HepG2 (cell line): ENCODE results near the gene IL17RC. TPM values are rescaled to one million over a fixed set of nuclear protein-coding genes. Genes with fewer than 3 reads are reported as not detected.
A peak's percentile ranks its signal among the peaks of the same experiment; 100 is the strongest.

Experiments
- AKNA ChIP-seq: sonication (generic); formaldehyde crosslinking; IDR thresholded peaks from 2 replicates; pipeline ENCODE4 v1.4.0; 2020; ENCODE audit warnings: missing genetic modification reagents, borderline replicate concordance
- FOXK1 ChIP-seq: sonication (generic); formaldehyde crosslinking; IDR thresholded peaks from 2 replicates; pipeline ENCODE4 v1.4.0; 2020; ENCODE audit warnings: low read depth, missing genetic modification reagents, borderline replicate concordance
- IRF2 ChIP-seq: IDR thresholded peaks from 2 replicates; pipeline ENCODE4 v1.6.1; 2018; ENCODE audit warnings: missing genetic modification reagents, missing compliant biosample characterization
- NFKBIZ ChIP-seq: IDR thresholded peaks from 2 replicates; pipeline ENCODE4 v1.6.1; 2018; ENCODE audit warnings: missing genetic modification reagents, missing compliant biosample characterization
- PATZ1 ChIP-seq: sonication (generic); formaldehyde crosslinking; IDR thresholded peaks from 2 replicates; pipeline ENCODE4 v1.4.0; 2020; ENCODE audit warnings: missing genetic modification reagents
- POLR2AphosphoS2 ChIP-seq: IDR thresholded peaks from 2 replicates; pipeline ENCODE4 v1.6.1; 2011; ENCODE audit warnings: low read depth, low read length, improper control_type of control experiment
- SIX4 ChIP-seq: sonication (generic); formaldehyde crosslinking; IDR thresholded peaks from 2 replicates; pipeline ENCODE4 v1.4.0; 2020; ENCODE audit warnings: missing genetic modification reagents
- SNAPC2 ChIP-seq: sonication (generic); formaldehyde crosslinking; IDR thresholded peaks from 2 replicates; pipeline ENCODE4 v1.8.1; 2022; ENCODE audit warnings: mild to moderate bottlenecking, missing genetic modification reagents
- TRIM24 ChIP-seq: sonication (generic); formaldehyde crosslinking; IDR thresholded peaks from 2 replicates; pipeline ENCODE4 v1.8.0; 2022; ENCODE audit warnings: mild to moderate bottlenecking, missing genetic modification reagents
- ZFP1 ChIP-seq: IDR thresholded peaks from 2 replicates; pipeline ENCODE4 v1.6.1; 2016
- ZNF17 ChIP-seq: sonication (generic); formaldehyde crosslinking; IDR thresholded peaks from 2 replicates; pipeline ENCODE4 v1.5.0; 2020; ENCODE audit warnings: mild to moderate bottlenecking, missing genetic modification reagents
- ZNF207 ChIP-seq: fragments of 450-650 bp; IDR thresholded peaks from 2 replicates; pipeline ENCODE4 v1.6.1; 2016; ENCODE audit warnings: antibody characterized with exemption, borderline replicate concordance
- ZNF530 ChIP-seq: sonication (generic); formaldehyde crosslinking; IDR thresholded peaks from 2 replicates; pipeline ENCODE4 v1.5.0; 2020; ENCODE audit warnings: low read depth, mild to moderate bottlenecking, missing genetic modification reagents
- ZNF678 ChIP-seq: sonication (generic); formaldehyde crosslinking; IDR thresholded peaks from 2 replicates; pipeline ENCODE4 v1.4.0; 2020; ENCODE audit warnings: mild to moderate bottlenecking, missing genetic modification reagents
- ZNF761 ChIP-seq: sonication (generic); formaldehyde crosslinking; conservative IDR thresholded peaks from 2 replicates; pipeline ENCODE4 v1.4.0; 2020; ENCODE audit warnings: mild to moderate bottlenecking, missing genetic modification reagents
- polyA plus RNA-seq, 8 experiments: library from polyadenylated mRNA; depleted of rRNA in 3 of 8; stranded (reverse) in 7 of 8; unstranded in 1 of 8; fragments of >200 nt; fragmentation: Illumina TruSeq in 4 of 8; extraction: Trizol in 4 of 8; gene quantifications; 2 replicates each; pipeline versions ENCODE4 v1.2.1 to v1.2.3, GENCODE V29; 2011 to 2016; ENCODE audit warnings: low read depth in 4 of 8, missing spikeins in 1 of 8, mixed read lengths in 1 of 8; ENCODE audit not compliant: insufficient read depth in 1 of 8
- total RNA-seq, 5 experiments: library from RNA; depleted of rRNA; stranded (reverse); fragments of >200 nt; fragmentation: Illumina TruSeq; extraction: Trizol; gene quantifications; 2 replicates each; pipeline ENCODE4 v1.2.3, GENCODE V29; 2016; ENCODE audit warnings: low read depth in 1 of 5
- TF ChIP-seq, protein P1 (sequence below): sonication (generic); formaldehyde crosslinking; IDR thresholded peaks from 2 replicates; pipeline ENCODE4 v1.5.0; 2020; ENCODE audit warnings: missing genetic modification reagents
- TF ChIP-seq, protein P2 (sequence below): sonication (generic); formaldehyde crosslinking; IDR thresholded peaks from 2 replicates; pipeline ENCODE4 v1.5.0; 2020; ENCODE audit warnings: missing genetic modification reagents
- TF ChIP-seq, protein P3 (sequence below): sonication (generic); formaldehyde crosslinking; IDR thresholded peaks from 2 replicates; pipeline ENCODE4 v1.5.0; 2020; ENCODE audit warnings: missing genetic modification reagents

Gene IL17RC
- total and polyA plus RNA-seq, 2 of the 13 experiments (the other 11 are each of a cell fraction or from before 2014, with no cell fraction given) = 20.7 to 24.0 TPM

DNA sequence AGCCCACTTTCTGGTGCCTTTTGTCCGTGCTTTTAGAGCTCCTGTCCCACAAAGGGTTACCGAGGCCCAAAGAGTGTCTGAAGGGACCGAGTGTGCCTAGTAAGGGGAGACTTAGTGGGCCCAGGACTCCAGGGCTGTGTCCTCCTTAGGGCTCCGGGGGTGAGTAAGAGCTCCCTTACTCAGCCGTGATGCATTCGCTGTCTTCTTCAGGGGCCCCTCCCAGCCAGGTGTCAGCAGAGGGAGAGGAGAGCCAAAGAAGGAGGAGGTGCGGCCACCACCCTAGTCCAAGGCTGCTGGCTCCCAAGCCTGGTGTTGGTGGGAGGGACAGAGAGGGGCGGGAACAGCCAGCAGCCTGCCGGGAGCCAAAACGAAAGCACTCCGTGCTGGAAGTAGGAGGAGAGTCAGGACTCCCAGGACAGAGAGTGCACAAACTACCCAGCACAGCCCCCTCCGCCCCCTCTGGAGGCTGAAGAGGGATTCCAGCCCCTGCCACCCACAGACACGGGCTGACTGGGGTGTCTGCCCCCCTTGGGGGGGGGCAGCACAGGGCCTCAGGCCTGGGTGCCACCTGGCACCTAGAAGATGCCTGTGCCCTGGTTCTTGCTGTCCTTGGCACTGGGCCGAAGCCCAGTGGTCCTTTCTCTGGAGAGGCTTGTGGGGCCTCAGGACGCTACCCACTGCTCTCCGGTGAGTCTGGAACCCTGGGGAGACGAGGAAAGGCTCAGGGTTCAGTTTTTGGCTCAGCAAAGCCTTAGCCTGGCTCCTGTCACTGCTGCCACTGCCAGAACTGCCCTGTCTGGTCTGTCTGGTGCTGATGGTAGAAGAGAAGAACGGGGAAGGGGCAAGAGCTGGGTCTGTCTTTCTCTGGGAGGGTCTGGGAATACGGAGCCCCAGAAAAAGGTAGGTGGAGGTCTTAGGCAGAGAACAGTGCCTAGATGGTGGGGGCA, at the start of gene IL17RC (continued):
- TF ChIP-seq ZFP1 (CRISPR knock-in tag) (no peak), TRIM24 (CRISPR knock-in tag) (no peak), PATZ1 (CRISPR knock-in tag) (peak; percentile 49), ZNF207 (no peak), IRF2 (CRISPR knock-in tag) (peak; percentile 91), NFKBIZ (CRISPR knock-in tag) (no peak), FOXK1 (CRISPR knock-in tag) (no peak), ZNF17 (no peak), ZNF530 (no peak), ZNF678 (CRISPR knock-in tag) (no peak), AKNA (CRISPR knock-in tag) (no peak), SNAPC2 (CRISPR knock-in tag) (no peak), ZNF761 (CRISPR knock-in tag) (no peak), POLR2AphosphoS2 (no peak), SIX4 (no peak)
- TF ChIP-seq, protein P1, sequence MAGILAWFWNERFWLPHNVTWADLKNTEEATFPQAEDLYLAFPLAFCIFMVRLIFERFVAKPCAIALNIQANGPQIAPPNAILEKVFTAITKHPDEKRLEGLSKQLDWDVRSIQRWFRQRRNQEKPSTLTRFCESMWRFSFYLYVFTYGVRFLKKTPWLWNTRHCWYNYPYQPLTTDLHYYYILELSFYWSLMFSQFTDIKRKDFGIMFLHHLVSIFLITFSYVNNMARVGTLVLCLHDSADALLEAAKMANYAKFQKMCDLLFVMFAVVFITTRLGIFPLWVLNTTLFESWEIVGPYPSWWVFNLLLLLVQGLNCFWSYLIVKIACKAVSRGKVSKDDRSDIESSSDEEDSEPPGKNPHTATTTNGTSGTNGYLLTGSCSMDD (CRISPR knock-in tag) = no peak
- TF ChIP-seq, protein P2, sequence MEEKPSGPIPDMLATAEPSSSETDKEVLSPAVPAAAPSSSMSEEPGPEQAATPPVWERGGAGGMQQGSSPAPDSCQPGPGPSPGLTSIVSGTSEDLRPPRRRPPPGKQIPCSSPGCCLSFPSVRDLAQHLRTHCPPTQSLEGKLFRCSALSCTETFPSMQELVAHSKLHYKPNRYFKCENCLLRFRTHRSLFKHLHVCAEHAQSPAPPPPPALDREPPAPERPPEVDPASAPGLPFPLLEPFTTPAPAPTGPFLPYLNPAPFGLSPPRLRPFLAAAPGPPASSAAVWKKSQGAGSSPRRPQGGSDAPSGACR = no peak
- TF ChIP-seq, protein P3, sequence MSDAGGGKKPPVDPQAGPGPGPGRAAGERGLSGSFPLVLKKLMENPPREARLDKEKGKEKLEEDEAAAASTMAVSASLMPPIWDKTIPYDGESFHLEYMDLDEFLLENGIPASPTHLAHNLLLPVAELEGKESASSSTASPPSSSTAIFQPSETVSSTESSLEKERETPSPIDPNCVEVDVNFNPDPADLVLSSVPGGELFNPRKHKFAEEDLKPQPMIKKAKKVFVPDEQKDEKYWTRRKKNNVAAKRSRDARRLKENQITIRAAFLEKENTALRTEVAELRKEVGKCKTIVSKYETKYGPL = no peak
